Hematopoietic multipotent progenitor cell treated with erythropoietin and hydrocortisone succinate and interleukin-3 and kit ligand, for 6 days (in vitro differentiated cells): Measurements from ENCODE around the gene CIROP.

ENCODE experiments used
- DNase-seq: peaks from one replicate; pipeline ENCODE4 v3.0.0-alpha.2; 2015

The CIROP gene

DNA sequence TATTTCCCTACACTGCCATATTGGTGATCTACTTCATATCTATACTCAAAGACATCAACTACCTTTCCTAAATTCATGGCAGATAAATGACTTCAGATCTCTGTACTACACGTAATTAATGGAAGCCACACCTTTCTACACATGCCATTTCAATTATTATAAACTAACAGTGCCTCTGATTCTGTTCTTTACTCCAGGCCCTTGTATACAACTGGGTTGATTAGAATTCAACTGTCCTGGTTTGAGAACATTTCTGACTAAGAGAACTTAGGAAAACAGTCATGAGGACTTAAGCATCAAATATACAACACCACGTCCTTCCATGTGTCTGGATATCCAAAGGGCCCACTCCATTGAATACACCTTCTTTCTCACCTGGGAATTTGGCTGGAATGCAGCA, 11.7 kb downstream of the CIROP start:
- no peak for DNase-seq

DNA sequence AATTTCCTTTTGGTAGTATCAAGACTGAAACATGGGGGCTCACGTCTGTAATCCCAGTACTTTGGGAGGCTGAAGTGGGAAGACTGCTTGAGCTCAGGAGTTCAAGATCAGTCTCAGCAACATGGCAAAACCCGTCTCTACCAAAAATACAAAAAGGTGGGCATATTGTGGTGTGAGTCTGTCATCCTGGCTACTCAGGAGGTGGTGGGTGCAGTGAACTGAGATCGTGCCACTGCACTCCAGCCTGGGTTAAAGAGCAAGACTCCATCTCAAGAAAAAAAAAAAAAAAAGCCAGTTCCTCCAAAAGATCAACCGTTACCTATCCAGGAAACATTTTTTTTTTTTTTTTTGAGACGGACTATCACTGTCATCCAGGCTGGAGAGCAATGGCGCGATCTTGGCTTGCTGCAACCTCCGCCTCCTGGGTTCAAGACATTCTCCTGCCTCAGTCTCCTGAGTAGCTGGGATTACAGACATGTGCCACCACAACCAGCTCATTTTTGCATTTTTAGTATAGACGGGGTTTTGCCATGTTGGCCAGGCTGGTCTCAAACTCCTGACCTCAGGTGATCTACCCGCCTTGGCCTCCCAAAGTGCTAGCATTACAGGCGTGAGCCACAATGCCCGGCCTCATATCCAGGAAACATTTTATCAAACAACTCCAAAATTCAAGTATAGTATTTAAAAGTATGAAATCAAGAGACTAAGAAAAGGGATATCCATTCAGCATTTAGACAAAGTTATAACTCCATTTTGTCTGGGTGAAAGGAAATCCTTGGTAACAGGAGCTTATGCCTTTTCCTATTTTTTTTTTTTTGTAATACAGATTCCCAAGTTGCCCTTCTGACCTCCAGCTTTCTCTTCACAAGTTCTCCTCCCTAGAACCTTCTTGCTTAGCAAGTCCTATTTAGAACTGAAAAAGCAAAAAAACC, 13.2 kb downstream of the CIROP start:
- no peak for DNase-seq

DNA sequence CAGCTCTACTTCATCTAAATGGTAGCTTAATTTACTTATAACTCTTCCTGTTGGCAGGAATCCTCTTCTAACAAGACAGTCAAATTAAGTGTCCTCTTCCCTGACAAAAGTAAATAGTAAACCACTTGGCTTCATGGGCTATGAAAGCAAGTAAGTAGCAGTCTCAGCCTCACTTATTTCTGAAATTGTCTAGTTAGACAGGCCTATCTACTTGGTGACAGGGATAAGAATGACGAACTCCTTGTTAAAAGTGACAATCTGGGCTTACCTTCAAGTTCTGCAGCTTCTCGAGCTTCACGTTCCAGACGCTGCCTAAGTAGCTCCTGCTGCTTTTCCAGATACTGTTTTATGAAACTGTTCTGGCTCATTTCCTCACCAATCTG, 14.5 kb downstream of the CIROP start:
- no peak for DNase-seq

DNA sequence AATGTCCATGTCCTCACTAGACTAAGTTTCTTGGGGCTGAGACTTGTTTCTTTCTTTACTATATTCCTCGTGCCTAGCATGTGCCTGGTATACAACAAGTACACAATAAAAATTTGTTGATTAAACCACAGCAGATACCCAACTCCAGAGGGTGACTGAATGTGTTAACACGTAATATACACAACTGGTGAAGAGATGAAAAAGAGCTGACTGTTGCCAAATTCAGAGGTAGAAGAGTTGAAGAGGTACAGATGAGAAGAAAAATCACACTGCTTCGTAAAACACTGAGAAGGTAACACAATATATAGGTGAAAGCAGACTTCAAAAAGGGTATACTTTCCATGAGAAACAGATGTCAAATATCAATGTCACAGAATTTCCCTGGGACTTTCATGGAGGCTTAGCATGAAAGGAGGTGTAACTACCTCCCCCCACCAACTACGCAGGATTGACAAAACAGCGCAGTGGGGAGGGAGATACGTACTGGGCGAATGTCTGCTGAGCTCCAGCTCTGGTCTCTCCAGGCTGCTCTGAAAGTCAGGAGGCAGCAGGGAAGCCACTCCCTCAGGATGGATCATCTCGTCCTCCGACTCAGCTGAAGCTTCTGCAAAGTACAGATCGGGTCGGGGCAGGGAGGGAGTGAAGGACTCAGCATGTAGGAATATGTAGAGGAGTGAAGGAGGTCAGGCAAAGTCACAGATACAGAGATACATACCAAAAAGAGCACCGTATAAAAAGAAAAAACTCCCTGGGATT, 15.1 kb downstream of the CIROP start:
- no peak for DNase-seq

DNA sequence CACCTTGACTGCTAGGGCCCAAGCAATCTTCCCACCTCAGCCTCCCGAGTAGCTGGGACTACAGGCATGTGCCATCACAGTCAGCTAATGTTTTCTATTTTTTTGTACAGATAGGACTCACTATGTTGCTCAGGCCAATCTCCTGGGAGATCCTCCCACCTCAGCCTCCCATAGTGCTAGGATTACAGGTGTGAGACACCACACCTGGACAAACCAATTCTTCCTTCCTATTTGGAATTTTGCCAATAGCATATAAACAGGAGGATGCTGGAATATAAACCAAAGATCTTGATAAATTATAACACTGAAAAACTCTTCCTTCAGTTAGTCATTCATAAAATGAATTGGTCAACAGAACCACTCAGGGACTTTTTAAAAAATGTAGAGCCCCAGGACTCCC, 18.2 kb downstream of the CIROP start:
- no peak for DNase-seq

DNA sequence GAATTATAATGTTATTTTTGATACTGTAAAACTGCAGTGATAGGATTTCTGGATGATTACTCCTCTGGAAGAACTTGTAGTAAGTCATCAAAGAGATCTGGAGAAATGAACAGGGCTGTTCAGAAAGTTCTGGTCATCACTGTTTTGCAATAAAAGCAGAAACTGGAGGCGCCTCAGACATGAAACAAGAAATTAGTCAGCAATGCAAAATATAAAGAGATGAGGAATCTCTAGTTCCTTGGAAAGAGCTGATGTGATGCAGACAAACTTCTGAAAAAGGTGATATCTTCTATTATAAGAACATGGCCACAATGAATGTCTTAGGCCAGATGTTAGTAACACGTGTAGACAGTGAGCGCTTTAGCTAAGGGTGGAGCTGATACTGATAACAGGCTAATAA, 19.3 kb downstream of the CIROP start:
- DNase-seq = no peak

DNA sequence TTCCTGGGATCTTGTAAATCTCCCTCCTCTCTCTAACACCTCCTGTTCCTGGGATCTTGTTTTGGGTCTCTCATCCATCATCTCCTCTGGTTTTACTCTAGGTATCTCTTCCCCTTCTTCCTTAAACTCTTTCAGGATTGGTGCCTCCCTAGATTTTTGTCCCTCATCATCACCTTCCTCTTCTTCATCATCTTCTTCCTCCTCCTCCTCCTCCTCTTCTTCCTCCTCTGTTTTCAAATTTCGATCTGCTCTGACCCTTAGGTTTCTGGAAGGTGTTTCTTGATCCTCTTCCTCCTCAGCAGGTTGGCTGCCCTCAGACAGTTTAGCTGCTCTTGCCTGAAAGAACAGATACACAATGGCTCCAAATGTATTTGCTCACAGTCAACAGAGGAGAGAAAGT, 24.3 kb downstream of the CIROP start:
- no peak for DNase-seq

DNA sequence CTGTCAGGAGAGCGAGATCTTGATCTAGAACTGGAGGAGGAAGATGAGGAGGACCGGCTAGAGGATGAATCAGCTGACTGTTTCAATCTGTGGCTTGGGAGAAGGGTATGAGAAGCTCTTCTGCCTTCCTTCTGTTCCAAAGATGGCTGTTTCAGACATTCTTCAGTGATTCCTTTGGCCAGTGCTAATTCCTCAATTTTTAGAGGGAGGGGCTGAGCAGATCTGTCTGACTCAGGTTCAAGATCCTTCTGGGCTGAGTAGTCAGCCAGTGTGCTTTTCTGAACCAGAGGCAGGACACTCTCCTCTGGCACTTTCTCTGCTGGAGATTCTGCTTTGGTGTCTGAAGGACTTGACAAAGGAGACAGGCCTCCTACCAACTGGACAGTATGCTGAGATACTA, 25.1 kb downstream of the CIROP start:
- no peak for DNase-seq

DNA sequence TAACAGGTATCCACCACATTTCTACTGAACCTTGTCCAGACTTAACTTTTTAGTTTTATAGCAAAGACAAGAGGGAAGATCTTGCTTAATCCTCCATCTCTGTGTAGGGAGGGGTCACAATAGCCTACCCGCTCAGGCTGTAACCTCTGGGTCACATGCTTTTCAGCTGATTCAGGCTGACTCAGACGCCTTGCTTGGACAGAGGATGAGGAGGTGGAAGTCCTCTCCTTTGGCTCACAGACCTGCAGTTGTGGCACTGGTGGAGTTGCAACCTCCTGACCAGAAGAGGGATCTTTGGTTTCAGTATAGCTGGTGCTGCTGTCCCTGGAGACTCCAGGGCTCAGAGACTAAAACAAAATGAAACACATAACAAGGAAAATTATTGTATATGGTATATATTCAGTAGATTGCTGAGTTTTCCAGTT, 26.1 kb downstream of the CIROP start:
- peak; percentile 54 for DNase-seq

DNA sequence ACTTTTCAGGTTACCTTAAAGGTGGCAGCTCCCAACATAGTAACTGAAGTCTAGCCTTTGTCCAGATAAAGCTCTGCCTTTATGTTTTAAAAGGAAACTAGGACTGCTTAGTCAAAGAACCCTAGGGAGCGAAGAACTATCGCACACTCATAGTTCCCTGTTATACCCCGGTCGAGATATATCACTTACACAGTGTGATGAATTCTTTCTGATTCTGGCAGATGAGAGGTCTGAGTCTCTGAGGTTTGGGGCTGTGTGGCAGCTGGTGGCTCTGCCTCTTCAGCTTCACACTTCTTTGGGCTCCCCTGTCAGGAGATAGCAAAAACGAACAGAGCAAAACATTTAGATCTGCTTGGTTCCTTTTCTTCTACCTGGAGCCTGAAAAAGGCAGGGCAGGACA, 26.8 kb downstream of the CIROP start:
- DNase-seq = no peak

DNA sequence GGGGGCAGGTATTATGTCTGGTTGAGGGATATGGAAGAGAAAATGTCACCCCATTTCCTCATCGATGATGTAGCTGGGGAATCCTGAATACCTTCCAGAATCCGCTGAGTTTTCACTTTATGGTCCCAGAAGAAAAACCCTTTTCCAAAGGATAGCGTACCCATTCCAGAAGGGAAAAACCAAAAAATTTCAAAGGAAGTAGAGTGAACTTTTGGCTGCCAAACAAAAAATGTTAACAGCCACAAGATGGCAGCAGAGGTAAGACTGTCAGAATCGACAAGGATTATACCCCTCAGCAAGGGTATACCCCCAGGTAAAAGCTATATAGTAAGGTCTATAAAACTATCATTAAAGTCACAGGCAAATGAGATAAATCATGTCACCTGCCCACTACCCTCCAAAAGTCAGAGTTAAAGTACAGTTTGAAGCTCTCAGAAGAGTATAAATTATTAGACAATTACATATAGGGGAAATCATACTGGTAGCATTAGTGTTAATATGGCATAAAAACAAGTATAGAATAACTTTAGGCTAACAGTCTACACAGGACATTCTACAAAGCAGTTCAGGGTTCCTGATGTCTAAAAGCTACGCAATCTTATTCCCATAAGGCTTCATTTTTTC, 27.9 kb downstream of the CIROP start:
- DNase-seq = peak; percentile 71

DNA sequence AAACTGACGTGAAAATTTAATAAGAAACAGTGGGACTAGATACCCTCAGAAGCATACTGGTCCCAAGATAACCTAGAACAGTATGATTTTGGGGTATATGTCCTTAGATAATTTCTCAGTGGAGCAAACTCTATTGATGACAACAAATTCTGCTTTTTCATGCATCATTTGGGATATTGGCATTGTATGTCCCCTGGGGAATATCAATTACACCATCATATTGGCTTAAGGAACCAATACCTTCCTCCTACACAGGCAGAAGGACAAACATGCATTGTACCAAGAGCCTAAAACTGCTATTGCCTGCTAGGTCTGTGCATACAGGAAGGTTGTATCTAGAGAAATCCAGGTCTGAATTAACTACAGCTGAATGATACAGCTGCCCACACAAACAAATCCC, 29.9 kb downstream of the CIROP start:
- no peak for DNase-seq

DNA sequence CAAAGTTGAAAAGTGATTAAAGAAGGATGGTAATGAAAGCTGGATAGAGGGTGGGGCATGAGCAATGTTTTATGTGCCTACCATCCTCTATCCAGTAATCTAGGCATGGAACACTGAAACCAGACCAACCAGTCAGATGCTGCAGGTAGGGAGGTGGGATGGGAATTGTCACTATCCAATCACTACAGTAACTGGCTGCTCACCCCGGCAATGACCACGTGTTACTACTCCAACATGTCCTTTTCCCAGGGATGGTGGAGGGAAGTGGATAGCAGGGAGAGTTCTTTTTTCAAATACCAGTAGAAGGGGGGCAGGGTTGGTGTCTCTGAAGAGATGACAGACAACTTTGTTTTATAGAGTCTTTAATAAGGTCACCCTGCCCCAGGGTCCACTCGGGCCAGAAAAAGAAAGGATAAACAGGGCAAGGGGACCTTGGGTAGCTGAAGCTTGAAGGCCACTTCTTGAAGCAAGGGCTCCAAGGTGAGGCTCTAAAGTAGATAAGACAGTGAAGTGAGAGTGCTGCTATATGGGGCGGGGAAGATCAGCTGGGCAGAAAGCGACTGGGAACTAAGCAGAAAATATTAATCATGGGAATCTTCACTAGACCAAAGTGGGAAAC, 32.8 kb downstream of the CIROP start:
- no peak for DNase-seq

DNA sequence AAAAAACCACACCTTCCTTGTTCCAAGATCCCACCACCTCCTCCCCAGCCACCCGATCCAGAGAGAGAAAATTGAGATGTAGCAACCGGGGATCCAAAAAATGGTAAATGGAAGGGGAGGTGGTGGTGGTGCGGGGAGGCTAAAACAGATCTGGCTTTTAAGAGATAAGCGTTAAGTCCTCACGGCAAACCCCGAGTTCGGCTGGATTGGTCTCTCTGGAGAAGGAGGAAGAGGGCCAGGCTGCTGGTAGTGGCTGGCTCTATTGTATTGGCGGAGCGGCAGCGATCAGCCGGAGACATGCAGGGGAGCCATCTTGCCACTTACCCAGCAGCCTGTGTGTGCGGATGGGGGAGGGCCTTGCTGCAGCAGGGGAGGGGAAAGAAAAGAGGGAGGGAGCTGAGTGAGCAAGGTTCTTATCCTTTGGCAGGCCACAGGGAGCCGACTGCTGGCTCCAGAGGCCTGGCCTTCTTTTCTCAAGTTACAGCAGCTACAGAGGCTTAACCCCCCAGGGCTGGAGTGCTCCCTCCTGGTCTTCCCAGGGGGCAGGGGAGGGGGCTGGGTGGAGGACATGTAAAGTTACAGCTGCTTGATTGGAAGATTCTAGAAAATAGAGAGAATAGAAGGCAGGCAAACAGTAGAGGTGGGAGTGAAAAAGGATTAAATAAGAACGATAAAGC, 33.4 kb downstream of the CIROP start:
- peak; percentile 94 for DNase-seq

DNA sequence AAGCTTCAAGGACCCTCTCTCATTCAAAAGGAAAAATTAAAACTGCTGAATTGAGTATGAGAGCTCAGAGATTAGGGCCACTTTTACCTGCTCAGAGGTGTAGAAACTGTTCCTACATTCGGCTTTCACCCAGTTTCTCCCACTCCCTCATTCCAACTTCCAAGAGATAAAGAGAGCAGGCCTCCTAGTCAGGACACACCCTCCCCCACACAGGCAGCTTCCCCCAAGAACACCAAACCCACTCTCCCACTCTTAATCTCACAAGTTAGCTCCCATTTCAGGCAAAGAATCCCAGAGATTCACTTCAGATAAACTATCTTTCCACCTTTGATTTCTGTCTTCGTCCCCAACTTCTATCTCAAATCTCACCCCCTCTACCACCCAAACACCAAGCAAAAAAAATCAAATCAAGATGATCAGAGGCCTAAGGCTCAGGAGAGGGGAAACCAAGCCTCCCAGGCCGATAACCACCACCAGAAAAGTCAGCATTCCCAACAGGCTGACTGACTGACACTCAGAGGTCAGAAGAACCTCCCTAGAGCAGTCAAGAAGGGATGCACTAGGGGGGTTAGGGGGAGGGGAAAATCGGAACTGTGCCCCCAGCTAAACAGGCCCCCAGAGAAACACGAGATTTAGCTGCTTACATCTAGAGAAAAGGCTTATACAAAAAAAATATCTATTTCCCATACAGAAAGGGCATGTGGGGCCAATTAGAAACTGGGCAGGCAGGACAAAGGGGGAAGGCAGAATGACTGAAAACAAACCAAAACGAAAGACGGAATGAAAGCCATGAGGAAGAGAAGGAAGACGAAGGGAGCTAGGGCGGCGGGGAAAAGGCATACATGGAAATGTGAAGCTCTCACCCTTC, 34.3 kb downstream of the CIROP start:
- peak; percentile 32 for DNase-seq

DNA sequence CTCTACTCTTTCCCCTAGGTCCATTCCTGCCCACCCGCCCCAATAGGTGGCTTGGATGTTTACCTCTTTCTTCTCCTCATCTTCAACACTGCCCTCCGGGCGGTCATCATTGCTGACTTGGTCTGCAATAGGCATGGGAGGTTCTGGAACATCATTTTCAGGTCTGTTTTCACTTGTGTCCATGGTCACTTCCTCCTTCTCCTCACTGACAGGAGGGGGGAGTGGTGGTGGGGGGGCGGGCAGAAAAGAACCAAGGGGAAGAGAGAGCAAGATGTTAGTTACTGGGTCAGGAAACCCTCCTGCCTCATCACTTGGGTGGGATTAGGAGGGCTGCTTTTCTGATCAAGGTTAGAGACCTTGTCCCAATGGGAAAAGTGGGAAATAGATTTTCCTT, 35.4 kb downstream of the CIROP start:
- DNase-seq = no peak

DNA sequence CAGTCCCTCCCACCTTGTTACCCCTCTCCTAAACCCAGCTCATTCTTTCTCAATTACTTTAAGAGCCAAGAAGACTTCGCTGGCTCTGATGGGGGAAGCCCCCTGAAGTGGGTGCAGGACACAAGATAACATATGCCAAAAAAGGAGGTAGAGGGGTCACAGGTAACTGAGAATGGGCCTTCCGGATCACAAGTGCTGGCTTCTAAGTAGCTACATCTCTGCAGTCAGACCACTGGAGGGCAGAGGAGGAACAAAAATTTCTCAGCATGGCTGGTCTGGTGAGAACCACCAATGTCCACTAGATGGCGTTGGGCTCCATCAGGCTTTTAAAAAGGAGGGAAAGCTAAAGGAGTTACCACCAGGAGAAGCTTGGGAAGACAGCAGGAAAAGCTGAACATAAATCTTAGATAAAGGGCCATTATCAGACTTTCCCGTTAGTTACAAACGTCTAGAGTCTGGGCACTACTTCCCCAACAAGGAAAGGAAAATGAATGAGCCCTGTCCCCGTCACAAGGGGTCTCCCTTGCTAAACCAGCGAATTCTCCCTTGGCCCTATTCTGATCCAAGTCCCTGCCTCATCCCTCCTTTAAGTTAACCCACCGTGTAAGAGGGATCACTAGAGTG, 35.9 kb downstream of the CIROP start:
- peak; percentile 96 for DNase-seq

DNA sequence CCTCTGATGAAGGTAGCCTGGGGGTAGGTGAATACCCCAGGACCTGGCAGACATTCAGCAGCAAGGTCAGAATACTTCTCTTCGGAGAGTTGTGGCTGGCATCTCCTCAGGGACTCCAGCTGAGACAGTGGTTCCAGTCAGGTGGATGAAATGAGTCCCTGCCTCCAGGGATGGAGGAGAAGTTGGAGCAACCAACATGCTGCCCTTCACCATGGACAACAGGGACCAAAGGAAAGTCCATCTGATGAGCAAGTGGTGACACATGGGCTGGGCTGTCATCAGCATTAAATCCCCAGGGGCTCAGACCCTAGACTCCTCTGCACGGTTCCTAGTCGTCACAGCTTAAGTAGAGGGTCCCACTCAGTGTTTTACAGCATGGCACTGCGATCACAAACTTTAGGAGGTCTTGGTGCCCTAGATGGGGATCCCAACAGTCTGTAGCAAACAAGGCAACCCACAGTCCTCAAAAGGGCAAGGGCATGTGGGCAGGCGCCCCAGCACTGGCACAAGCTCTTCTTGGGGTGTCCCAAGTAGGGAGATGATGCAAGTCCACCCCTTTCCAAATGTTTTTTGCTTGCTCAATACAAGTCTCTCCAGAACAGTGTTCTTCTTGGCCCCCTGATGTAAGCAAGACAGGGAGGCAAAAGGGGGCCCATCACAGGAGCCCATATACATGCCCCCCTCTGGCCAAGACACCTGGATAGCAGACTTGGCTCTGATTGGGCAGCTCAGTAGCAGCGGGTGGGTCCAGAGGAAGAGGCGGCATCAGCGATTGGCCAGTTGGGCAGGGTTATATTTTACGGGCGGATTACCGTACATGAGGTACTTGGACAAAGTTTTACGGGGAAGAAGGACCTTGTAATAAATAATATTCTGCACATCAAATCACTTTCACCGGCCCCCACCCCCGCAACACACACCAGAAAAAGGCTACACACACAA, 36.7 kb downstream of the CIROP start:
- no peak for DNase-seq

DNA sequence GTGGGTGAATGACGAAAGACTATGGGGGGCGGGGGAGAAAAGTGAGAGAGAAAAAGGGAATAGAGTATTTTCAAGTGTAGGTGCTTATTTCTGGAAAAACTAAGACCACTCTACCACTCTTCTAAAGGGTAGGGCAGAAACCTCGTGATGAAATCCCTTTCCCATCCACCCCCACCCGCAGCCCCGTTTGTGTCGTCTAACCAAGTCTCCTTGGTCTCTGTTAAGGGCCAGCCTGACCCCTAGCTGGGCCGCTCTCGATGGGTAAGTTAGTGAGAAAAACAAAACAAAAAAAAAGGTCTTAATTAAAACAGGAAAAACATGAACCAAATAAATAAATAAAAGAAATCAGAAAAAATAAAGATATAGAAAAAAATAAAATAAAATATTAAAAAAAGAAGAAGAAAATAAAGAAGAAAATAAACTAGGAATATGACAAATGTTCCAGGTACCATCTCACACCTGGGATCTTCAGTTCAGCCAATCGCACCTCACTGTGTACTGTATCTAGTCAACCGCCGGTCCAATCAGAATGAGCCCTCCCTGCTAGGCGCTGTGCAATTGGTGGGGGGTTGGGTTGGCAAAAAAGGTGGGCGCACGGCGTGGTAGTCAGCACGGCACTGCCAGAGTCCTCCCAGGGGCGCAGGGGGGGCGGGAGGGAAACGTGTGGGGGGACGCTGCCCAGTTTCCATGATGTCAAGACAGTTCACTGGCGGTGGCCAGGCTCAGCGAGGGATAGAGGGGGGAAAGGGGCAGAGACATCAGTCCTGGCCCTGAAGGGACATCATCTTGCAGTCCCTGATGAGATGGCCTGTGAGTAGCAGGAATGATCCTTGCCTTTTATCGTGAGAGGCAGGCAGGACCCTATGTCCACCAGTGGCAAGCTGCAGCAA, 37.7 kb downstream of the CIROP start:
- no peak for DNase-seq
